Measurements from ENCODE around the gene BDH1.

Gene BDH1

GRCh38 chr3:197460002-197460401 is 95.8 kb downstream of the BDH1 start:
- no peak for ATAC-seq

More at GRCh38 chr3:197460002-197460401, 95.8 kb downstream of the BDH1 start:
- TF ChIP-seq OSR1 (CRISPR knock-in tag; IDR thresholded peaks at IDR 0.05): no peak
- no peak for TF ChIP-seq GLIS3 (CRISPR knock-in tag; IDR thresholded peaks at IDR 0.05)
- TF ChIP-seq, protein P1, sequence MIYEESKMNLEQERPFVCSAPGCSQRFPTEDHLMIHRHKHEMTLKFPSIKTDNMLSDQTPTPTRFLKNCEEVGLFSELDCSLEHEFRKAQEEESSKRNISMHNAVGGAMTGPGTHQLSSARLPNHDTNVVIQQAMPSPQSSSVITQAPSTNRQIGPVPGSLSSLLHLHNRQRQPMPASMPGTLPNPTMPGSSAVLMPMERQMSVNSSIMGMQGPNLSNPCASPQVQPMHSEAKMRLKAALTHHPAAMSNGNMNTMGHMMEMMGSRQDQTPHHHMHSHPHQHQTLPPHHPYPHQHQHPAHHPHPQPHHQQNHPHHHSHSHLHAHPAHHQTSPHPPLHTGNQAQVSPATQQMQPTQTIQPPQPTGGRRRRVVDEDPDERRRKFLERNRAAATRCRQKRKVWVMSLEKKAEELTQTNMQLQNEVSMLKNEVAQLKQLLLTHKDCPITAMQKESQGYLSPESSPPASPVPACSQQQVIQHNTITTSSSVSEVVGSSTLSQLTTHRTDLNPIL (CRISPR knock-in tag; IDR thresholded peaks at IDR 0.05; ENCODE audit: low read depth): no peak
- no peak for TF ChIP-seq ZNF8 (CRISPR knock-in tag; IDR thresholded peaks at IDR 0.05)
- no peak for TF ChIP-seq ZNF565 (CRISPR knock-in tag; conservative IDR thresholded peaks at IDR 0.05; ENCODE audit: low read depth)
- TF ChIP-seq ZFP3 (CRISPR knock-in tag; IDR thresholded peaks at IDR 0.05): no peak
- no peak for TF ChIP-seq PPARA (CRISPR knock-in tag; IDR thresholded peaks at IDR 0.05; ENCODE audit: borderline replicate concordance)
- no peak for TF ChIP-seq ESRRG (CRISPR knock-in tag; IDR thresholded peaks at IDR 0.05)
- no peak for TF ChIP-seq RARB (CRISPR knock-in tag; IDR thresholded peaks at IDR 0.05)
- TF ChIP-seq ARNTL (CRISPR knock-in tag; IDR thresholded peaks at IDR 0.05; ENCODE audit: borderline replicate concordance, low read depth): no peak
- no peak for TF ChIP-seq TSHZ2 (CRISPR knock-in tag; IDR thresholded peaks at IDR 0.05)
